HCT116 (cell line): ENCODE results near the gene TPR. TPM values are rescaled to one million over a fixed set of nuclear protein-coding genes. Genes with fewer than 3 reads are reported as not detected.

Source experiments
- ATAC-seq: fragments of 200-7000 bp; cut with Tn5 transposase; 2 replicates; pipeline ENCODE4 v1.9.1; 2020; ENCODE audit warnings: mild to moderate bottlenecking, moderate library complexity
- BruUV-seq: library from RNA; stranded (reverse); fragments of 400-500 nt; replicated peaks from 2 replicates; lab custom pipeline; 2021; lab: Mats Ljungman, UMichigan
- CTCF ChIA-PET: fragments of 300-600 bp; sonication (Branson Sonifier 250); formaldehyde crosslinking; loops from one replicate; lab custom pipeline; 2021; ENCODE audit warnings: antibody characterized with exemption; lab: Charles Lee
- POLR2A ChIA-PET: fragments of 300-600, 350-600 bp; sonication (Branson Sonifier 250); formaldehyde crosslinking; loops from one replicate; lab custom pipeline; 2021; ENCODE audit warnings: antibody characterized with exemption; lab: Charles Lee
- RAD21 ChIA-PET, 2 experiments: fragments of 300-600 bp; sonication (Branson Sonifier 250); formaldehyde crosslinking; loops; one replicate each; lab custom pipeline; 2023; ENCODE audit warnings: low total read pairs in 2 of 2; ENCODE audit not compliant: uncharacterized antibody in 2 of 2, unreplicated experiment in 2 of 2, low non-redundant PET in 1 of 2; lab: Charles Lee
- DNase-seq: peaks from one replicate; pipeline ENCODE4 v3.0.0-alpha.2; 2010; ENCODE audit warnings: low read depth, low spot score
- H2AFZ ChIP-seq: fragments of 200-600 bp; shearing (Covaris generic), sonication (generic); 2 replicates; pipeline ENCODE4 v1.6.1; 2017; ENCODE audit warnings: low read depth, mixed run types, mixed read lengths, antibody characterized with exemption, low read length; ENCODE audit not compliant: poor library complexity, severe bottlenecking
- H3K27ac ChIP-seq: 2 replicates; pipeline ENCODE4 v1.5.1; 2012; ENCODE audit warnings: low read depth, low read length
- H3K27me3 ChIP-seq: fragments of 200-600 bp; sonication (generic); 2 replicates; pipeline ENCODE4 v1.6.1; 2016; ENCODE audit warnings: mixed run types, low read length, mixed read lengths; ENCODE audit not compliant: insufficient read depth
- H3K36me3 ChIP-seq, 2 experiments: fragments of 200-500 bp in 1 of 2; fragments of 200-600 bp in 1 of 2; sonication (Bioruptor generic) in 1 of 2; sonication (generic) in 1 of 2; 2 replicates each; pipeline versions ENCODE4 v1.5.1 to v1.6.1; 2014 to 2016; ENCODE audit warnings: low read length in 2 of 2, inconsistent platforms in 1 of 2, mixed read lengths in 1 of 2, mixed run types in 1 of 2; ENCODE audit not compliant: insufficient read depth in 2 of 2, control insufficient read depth in 1 of 2
- H3K4me1 ChIP-seq, 2 experiments: fragments of 200-600 bp in 1 of 2; sonication (generic) in 1 of 2; 2 replicates each; pipeline versions ENCODE4 v1.5.1 to v1.6.1; 2012 to 2017; ENCODE audit warnings: low read length in 2 of 2, inconsistent platforms in 1 of 2, mild to moderate bottlenecking in 1 of 2, mixed read lengths in 1 of 2, mixed run types in 1 of 2, moderate library complexity in 1 of 2; ENCODE audit not compliant: insufficient read depth in 2 of 2, control insufficient read depth in 1 of 2
- H3K4me2 ChIP-seq: fragments of 200-600 bp; sonication (generic); 2 replicates; pipeline ENCODE4 v1.6.1; 2017; ENCODE audit warnings: mixed run types, low read length, mixed read lengths
- H3K4me3 ChIP-seq, 2 experiments: fragments of 200-600 bp in 1 of 2; sonication (generic) in 1 of 2; replicated peaks in 1 of 2; 2 replicates each; pipeline ENCODE4 v1.5.1; 2011 to 2016; ENCODE audit warnings: low read length in 2 of 2, control low read depth in 1 of 2, low read depth in 1 of 2, mild to moderate bottlenecking in 1 of 2, mixed read lengths in 1 of 2, mixed run types in 1 of 2
- H3K79me2 ChIP-seq: fragments of 200-600 bp; sonication (generic); 2 replicates; pipeline ENCODE4 v1.6.1; 2017; ENCODE audit warnings: mild to moderate bottlenecking, mixed run types, low read length, moderate library complexity, mixed read lengths; ENCODE audit not compliant: insufficient read depth
- H3K9ac ChIP-seq: fragments of 200-600 bp; sonication (generic); 2 replicates; pipeline ENCODE4 v1.6.1; 2016; ENCODE audit warnings: low read length, mixed read lengths
- H3K9me2 ChIP-seq: fragments of 200-600 bp; sonication (generic), shearing (Covaris generic); 2 replicates; pipeline ENCODE4 v1.6.1; 2017; ENCODE audit warnings: mixed run types, mild to moderate bottlenecking, moderate library complexity; ENCODE audit not compliant: insufficient read depth
- H3K9me3 ChIP-seq, 2 experiments: fragments of 200-500 bp in 1 of 2; fragments of 200-600 bp in 1 of 2; sonication (Bioruptor generic) in 1 of 2; sonication (generic) in 1 of 2; 2 replicates each; pipeline ENCODE4 v1.6.1; 2014 to 2017; ENCODE audit warnings: low read length in 2 of 2, mixed read lengths in 2 of 2, inconsistent platforms in 1 of 2, low read depth in 1 of 2, mild to moderate bottlenecking in 1 of 2, mixed run types in 1 of 2, moderate library complexity in 1 of 2; ENCODE audit not compliant: control insufficient read depth in 1 of 2, insufficient read depth in 1 of 2
- H4K20me1 ChIP-seq: fragments of 200-600 bp; sonication (generic), shearing (Covaris generic); 2 replicates; pipeline ENCODE4 v1.6.1; 2017; ENCODE audit warnings: mixed run types, mild to moderate bottlenecking, moderate library complexity; ENCODE audit not compliant: insufficient read depth
- CBX3 ChIP-seq: IDR thresholded peaks from 2 replicates; pipeline ENCODE4 v1.6.1; 2012; ENCODE audit warnings: low read depth
- EGR1 ChIP-seq: IDR thresholded peaks from 2 replicates; pipeline ENCODE4 v1.6.1; 2012; ENCODE audit warnings: low read depth
- EZH2phosphoT487 ChIP-seq: fragments of 200-600 bp; IDR thresholded peaks from 2 replicates; pipeline ENCODE4 v1.6.1; 2018; ENCODE audit warnings: antibody characterized with exemption, borderline replicate concordance
- JUND ChIP-seq: IDR thresholded peaks from 2 replicates; pipeline ENCODE4 v1.6.1; 2012
- POLR2A ChIP-seq: IDR thresholded peaks from 2 replicates; pipeline ENCODE4 v1.7.0; 2011; ENCODE audit warnings: borderline replicate concordance; ENCODE audit not compliant: insufficient read depth, insufficient read length; ENCODE audit errors: extremely low read depth
- RAD21 ChIP-seq: IDR thresholded peaks from 2 replicates; pipeline ENCODE4 v1.6.1; 2012; ENCODE audit warnings: low read depth, mild to moderate bottlenecking
- SIN3A ChIP-seq: IDR thresholded peaks from 2 replicates; pipeline ENCODE4 v1.6.1; 2012; ENCODE audit warnings: low read depth
- SP1 ChIP-seq: IDR thresholded peaks from 2 replicates; pipeline ENCODE4 v1.6.1; 2012; ENCODE audit warnings: low read depth
- SRF ChIP-seq: IDR thresholded peaks from 2 replicates; pipeline ENCODE4 v1.6.1; 2012; ENCODE audit warnings: low read depth
- ZFX ChIP-seq: fragments of 450-650 bp; IDR thresholded peaks from 2 replicates; pipeline ENCODE4 v1.6.1; 2017
- ZNF274 ChIP-seq: fragments of 200-500 bp; sonication (Bioruptor generic); IDR thresholded peaks from 2 replicates; pipeline ENCODE4 v1.6.1; 2014; ENCODE audit warnings: mild to moderate bottlenecking, low read depth, low read length, inconsistent platforms
- intact Hi-C: fragments of 100-400 bp; cut with micrococcal nuclease; formaldehyde crosslinking; loops from 2 replicates; pipeline ENCODE4 v1.10.0; 2022
- total RNA-seq: library from RNA; stranded (reverse); gene quantifications from one replicate; pipeline ENCODE4 v1.2.1, GENCODE V29; 2021; ENCODE audit not compliant: unreplicated experiment
- TF ChIP-seq, protein P1 (sequence below): IDR thresholded peaks from 2 replicates; pipeline ENCODE4 v1.6.1; 2012
- TF ChIP-seq, protein P2 (sequence below), 3 experiments: fragments of 200-600 bp in 1 of 3; sonication (generic) in 1 of 3; IDR thresholded peaks in 2 of 3; conservative IDR thresholded peaks in 1 of 3; 2 replicates each; pipeline ENCODE4 v1.5.1; 2012 to 2017; ENCODE audit warnings: low read depth in 2 of 3, low read length in 2 of 3, antibody characterized with exemption in 1 of 3, borderline replicate concordance in 1 of 3, control low read depth in 1 of 3, mild to moderate bottlenecking in 1 of 3, mixed read lengths in 1 of 3, mixed run types in 1 of 3, moderate library complexity in 1 of 3; ENCODE audit not compliant: insufficient read depth in 1 of 3

Gene TPR
- total RNA-seq, 1 experiment from 2014 or later, result 131 TPM

DNA sequence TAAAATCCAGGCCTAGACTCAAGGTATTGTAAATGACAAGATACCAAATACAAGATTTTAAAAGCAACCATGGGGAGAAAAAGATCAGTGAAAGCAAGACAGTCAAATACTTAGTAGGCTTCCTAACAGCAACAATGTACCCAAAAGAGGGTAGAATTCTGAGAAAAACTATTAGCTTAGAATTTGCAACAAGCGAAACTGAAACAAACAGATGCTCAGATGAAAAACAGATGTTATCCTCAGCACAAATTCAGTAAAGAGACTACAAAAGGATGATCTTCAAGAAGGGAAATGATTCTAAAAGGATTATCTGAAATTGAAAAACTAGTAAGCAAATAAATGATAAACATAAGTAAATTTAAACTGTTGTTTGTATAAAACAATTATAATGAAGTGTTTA is 45.9 kb upstream of the TPR start:
- no peak overlapping the region for H2AFZ ChIP-seq
- no TSS peak for BruUV-seq
- H3K4me2 ChIP-seq, result no peak overlapping the region
- CTCF ChIA-PET, result no interaction called here
- no peaks in the 10 kb centered on the region for H3K27me3 ChIP-seq
- no peak overlapping the region for H3K9ac ChIP-seq
- no peaks in the 10 kb centered on the region for H3K4me1 ChIP-seq
- TF ChIP-seq, protein P1, sequence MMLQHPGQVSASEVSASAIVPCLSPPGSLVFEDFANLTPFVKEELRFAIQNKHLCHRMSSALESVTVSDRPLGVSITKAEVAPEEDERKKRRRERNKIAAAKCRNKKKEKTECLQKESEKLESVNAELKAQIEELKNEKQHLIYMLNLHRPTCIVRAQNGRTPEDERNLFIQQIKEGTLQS, result no peak
- TF ChIP-seq SP1, result no peak
- TF ChIP-seq EZH2phosphoT487, result no peak
- no peak for TF ChIP-seq RAD21
- TF ChIP-seq, protein P2, sequence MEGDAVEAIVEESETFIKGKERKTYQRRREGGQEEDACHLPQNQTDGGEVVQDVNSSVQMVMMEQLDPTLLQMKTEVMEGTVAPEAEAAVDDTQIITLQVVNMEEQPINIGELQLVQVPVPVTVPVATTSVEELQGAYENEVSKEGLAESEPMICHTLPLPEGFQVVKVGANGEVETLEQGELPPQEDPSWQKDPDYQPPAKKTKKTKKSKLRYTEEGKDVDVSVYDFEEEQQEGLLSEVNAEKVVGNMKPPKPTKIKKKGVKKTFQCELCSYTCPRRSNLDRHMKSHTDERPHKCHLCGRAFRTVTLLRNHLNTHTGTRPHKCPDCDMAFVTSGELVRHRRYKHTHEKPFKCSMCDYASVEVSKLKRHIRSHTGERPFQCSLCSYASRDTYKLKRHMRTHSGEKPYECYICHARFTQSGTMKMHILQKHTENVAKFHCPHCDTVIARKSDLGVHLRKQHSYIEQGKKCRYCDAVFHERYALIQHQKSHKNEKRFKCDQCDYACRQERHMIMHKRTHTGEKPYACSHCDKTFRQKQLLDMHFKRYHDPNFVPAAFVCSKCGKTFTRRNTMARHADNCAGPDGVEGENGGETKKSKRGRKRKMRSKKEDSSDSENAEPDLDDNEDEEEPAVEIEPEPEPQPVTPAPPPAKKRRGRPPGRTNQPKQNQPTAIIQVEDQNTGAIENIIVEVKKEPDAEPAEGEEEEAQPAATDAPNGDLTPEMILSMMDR (IDR thresholded peaks at IDR 0.05 in 2 of 3, conservative IDR thresholded peaks at IDR 0.05 in 1 of 3; ENCODE audit: borderline replicate concordance in 1 of 3, insufficient read depth in 1 of 3, low read depth in 2 of 3, low read length in 2 of 3), result no peak
- TF ChIP-seq POLR2A, result no peak
- no peak for TF ChIP-seq ZNF274
- no peak for TF ChIP-seq EGR1
- no peak for TF ChIP-seq SIN3A
- no peak for TF ChIP-seq SRF
- TF ChIP-seq CBX3, result no peak
- no peak for TF ChIP-seq JUND
- no peak for TF ChIP-seq ZFX
- no peak for ATAC-seq
- RAD21 ChIA-PET, result no interaction called here
- no peaks in the 10 kb centered on the region for H3K9me3 ChIP-seq
- POLR2A ChIA-PET, result no interaction called here
- intact Hi-C loops, result no loop called here
- H3K36me3 ChIP-seq, result peaks cover 7 to 10% of the 10 kb centered on the region in 2 experiments; a peak in 2 of 4 replicates
- H3K27ac ChIP-seq, result no peak overlapping the region
- DNase-seq, result no peak
- no peak overlapping the region for H3K4me3 ChIP-seq
- no peaks in the 10 kb centered on the region for H3K79me2 ChIP-seq
- no peaks in the 10 kb centered on the region for H3K9me2 ChIP-seq
- H4K20me1 ChIP-seq, result no peaks in the 10 kb centered on the region
